SJCRH30 (cell line): Measurements from ENCODE around the gene FAM110A. TPM values are rescaled to one million over a fixed set of nuclear protein-coding genes. Genes with fewer than 3 reads are reported as not detected.
"Not testable (repeated sequence)": the region's sequence is repeated elsewhere in the genome, so short reads cannot be mapped to it uniquely, and the experiment has no call there.

Experiments
- DNase-seq, 2 experiments: peaks; one replicate each; pipeline ENCODE4 v3.0.0-alpha.2; 2015 to 2020
- H3K27ac ChIP-seq: fragments of 250-450 bp; sonication (Bioruptor Pico); 2 replicates; pipeline ENCODE4 v1.5.1; 2020; ENCODE audit warnings: mild to moderate bottlenecking, moderate library complexity
- H3K27me3 ChIP-seq: fragments of 250-450 bp; sonication (Bioruptor Pico); 2 replicates; pipeline ENCODE4 v1.5.1; 2020; ENCODE audit warnings: mild to moderate bottlenecking, moderate library complexity
- H3K36me3 ChIP-seq: fragments of 250-450 bp; sonication (Bioruptor Pico); 2 replicates; pipeline ENCODE4 v1.5.1; 2020; ENCODE audit warnings: mild to moderate bottlenecking, moderate library complexity
- H3K4me1 ChIP-seq: fragments of 250-450 bp; sonication (Bioruptor Pico); 2 replicates; pipeline ENCODE4 v1.5.1; 2020; ENCODE audit warnings: mild to moderate bottlenecking, moderate library complexity
- H3K4me3 ChIP-seq: fragments of 250-450 bp; sonication (Bioruptor Pico); 2 replicates; pipeline ENCODE4 v1.5.1; 2020; ENCODE audit warnings: mild to moderate bottlenecking, moderate library complexity
- H3K9me3 ChIP-seq: fragments of 250-450 bp; sonication (Bioruptor Pico); replicated peaks from 2 replicates; pipeline ENCODE4 v1.5.1; 2020; ENCODE audit warnings: mild to moderate bottlenecking, moderate library complexity
- total RNA-seq: library from RNA; depleted of rRNA; stranded (reverse); fragments of >200 nt; shearing (Covaris generic); gene quantifications from 2 replicates; pipeline ENCODE4 v1.2.3, GENCODE V29; 2014

The FAM110A gene
- total RNA-seq, 1 experiment from 2014 or later: 45.1 TPM

DNA sequence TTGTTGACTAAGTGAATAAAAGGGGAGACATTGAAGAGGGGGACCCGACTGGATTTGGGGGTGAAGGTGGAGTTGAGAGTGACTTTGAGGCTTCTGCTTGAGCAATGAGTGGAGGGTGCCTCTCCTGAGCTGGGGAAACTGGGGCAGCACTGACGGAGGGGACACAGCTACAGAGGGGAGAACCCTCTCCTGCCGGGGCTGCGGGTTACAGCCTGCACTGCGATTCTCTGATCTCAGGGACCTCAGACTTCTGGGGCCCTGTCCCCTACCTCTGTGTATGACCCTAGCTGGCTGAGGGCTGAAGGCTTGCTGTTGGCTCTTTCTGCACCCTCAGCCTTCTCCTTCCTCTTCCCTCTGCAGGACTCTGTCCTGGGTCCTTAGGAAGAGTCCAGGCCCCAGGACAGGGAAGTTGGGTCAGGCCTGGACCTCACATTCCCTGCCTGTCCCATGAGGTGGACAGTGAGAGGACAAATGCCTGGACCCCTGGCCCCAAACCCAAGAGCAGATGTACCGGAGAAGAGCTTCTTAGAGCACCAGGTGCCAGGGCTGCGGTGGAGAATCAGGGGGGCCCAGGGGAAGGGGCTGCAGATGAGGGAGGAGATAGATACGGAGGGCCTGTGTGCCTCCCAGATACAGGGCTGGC, 13.7 kb upstream of the FAM110A start:
- Histone ChIP-seq H3K4me3 (no peak overlapping the region), H3K4me1 (no peaks in the 10 kb centered on the region), H3K9me3 (no peaks in the 10 kb centered on the region), H3K27ac (no peak overlapping the region), H3K27me3 (no peaks in the 10 kb centered on the region), H3K36me3 (no peaks in the 10 kb centered on the region)
- no peak for DNase-seq

DNA sequence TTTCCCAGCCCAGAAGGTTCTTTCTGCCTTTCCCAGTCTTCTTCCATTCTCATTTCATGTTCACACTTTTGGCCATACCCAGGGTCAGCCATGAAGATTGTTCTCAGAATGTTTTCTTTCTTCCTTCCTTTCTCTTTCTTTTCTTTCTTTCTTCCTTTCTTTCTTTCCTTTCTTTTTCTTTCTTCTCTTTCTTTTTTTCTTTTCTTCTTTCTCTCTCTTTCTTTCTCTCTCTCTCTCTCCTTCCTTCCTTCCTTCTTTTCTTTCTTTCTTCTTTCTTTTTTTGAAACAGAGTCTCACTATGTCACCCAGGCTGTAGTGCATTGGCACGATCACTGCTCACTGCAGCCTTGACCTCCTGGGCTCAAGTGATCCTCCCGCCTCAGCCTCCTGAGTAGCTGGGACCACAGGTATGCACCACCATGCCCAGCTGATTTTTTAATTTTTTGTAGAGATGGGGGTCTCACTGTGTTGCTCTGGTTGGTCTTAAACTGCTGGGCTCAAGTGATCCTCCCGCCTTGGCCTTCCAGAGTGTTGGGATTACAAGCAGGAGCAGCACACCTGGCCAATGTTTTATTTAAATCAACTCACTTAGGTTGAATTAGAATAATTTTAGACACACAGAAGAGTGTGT, 13.1 kb upstream of the FAM110A start:
- Histone ChIP-seq H3K4me3 (no peak overlapping the region), H3K27ac (no peak overlapping the region), H3K27me3 (no peaks in the 10 kb centered on the region), H3K4me1 (no peaks in the 10 kb centered on the region), H3K36me3 (no peaks in the 10 kb centered on the region), H3K9me3 (no peaks in the 10 kb centered on the region)
- DNase-seq: no peak

DNA sequence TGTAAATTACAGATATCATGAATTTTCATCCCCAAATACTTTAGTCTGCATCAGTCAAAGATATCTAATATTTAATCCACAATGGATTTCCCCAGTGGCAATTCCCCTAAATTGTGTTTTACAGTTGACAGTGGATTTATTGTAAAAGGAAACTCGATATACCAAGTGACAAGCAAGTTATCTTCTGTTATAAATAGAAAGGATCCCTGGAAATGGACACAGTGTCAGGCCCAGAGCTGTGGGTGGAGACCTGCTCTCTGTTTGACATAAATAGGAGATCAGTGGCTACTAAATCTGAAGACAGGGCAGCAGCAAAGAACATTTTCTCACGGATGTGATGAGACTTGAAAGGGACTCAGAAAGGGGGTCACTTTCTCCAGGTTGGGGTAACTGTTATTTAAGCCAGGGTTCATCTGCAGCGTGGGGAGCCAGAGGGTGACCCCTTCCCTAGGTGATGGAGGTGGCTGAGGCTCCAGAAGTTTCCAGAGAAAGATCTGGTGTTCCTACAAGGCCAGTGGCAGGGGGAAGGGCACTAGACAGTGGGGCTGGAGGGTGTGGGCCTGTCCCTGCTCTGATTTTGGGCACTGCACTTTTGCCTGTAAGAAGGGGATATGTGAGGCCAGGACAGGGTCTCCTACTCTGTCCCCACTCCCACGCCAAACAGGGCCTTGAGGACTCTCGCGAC, 12.3 kb upstream of the FAM110A start:
- no peaks in the 10 kb centered on the region for H3K27me3 ChIP-seq
- no peak for DNase-seq
- no peak overlapping the region for H3K4me3 ChIP-seq
- no peaks in the 10 kb centered on the region for H3K9me3 ChIP-seq
- no peaks in the 10 kb centered on the region for H3K36me3 ChIP-seq
- H3K27ac ChIP-seq: no peak overlapping the region
- no peaks in the 10 kb centered on the region for H3K4me1 ChIP-seq

DNA sequence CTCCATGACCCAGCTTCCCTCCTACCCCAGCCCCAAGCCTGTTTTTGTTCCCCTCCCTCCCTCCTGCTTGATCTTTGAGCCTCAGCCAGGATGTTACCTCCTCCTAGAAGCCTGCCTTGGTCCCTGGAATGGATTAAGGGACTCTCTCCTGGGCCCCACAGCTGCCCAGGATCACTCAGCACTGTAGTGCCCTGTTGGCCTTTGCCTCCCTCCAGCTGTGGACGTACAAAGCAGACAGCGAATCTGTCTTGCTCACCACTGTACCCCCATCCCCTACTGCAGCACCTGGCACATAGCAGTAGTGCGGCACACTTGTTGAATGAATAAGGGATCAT, 11.8 kb upstream of the FAM110A start:
- H3K36me3 ChIP-seq: no peaks in the 10 kb centered on the region
- no peaks in the 10 kb centered on the region for H3K4me1 ChIP-seq
- no peak overlapping the region for H3K4me3 ChIP-seq
- H3K9me3 ChIP-seq: no peaks in the 10 kb centered on the region
- no peak overlapping the region for H3K27ac ChIP-seq
- DNase-seq: no peak
- H3K27me3 ChIP-seq: no peaks in the 10 kb centered on the region

DNA sequence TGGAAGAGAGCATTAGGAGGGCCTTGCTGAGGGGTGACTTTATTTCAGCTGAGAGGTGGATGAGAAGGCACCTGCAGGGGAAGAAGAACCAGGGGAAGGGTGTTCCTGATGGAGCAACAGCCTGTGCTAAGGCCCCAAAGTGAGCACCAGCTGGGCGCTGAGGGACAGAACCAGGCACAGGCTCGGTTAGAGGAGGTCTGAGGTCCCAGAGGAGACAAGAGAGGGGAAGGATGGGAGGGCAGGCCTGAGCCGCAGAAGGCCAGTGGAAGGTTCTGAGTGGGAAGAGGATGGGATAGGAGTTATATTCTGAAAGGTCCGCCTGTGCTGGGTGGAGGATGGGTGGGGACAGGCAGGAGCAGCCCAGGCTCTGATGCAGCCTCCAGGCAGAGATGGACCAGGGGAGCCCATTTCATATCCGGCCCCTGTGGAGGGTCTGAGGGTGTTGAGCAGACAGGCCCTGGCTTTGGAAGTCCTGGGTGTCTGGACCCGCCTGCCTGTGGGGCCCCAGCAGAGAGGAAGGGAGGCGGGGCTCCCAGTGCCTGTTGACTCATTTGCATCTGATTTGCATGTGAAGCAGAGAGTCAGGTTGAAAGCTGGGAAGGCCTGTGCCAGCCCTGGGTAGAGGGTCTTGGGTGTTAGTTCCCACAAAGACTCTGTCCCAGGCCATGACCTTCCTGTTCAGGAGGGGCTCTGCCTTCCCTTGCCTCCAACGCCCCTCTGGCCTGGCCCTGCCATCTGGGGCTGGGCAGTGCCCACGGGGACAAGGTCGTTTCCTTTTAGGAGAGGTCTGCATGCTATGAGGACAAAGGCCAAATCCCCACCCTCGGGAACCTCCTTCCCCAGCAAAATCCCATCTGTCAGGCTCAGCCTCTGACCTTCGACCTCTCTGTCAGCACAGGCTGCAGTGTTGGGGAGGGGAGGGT, 10.6 kb upstream of the FAM110A start:
- Histone ChIP-seq H3K4me1 (no peaks in the 10 kb centered on the region), H3K27me3 (no peaks in the 10 kb centered on the region), H3K36me3 (no peaks in the 10 kb centered on the region), H3K27ac (no peak overlapping the region), H3K4me3 (no peak overlapping the region), H3K9me3 (no peaks in the 10 kb centered on the region)
- no peak for DNase-seq

DNA sequence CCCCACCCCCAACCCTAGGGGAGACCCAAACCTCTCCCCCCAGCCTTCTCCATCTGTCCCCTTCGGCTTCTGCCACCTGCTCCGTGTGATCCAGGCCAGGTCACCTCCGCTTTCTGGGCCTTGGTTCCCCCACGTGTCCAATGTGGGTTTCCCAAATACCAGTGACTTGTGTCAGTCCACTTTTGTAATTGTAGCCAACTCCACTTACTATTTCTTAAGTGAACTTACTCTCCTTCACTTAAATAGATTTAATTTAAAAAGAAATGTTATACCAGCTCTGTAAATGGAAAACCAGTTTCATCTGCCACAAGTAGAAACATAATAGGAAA, 10.0 kb upstream of the FAM110A start:
- DNase-seq: no peak
- no peaks in the 10 kb centered on the region for H3K4me1 ChIP-seq
- no peak overlapping the region for H3K27ac ChIP-seq
- H3K27me3 ChIP-seq: no peaks in the 10 kb centered on the region
- no peaks in the 10 kb centered on the region for H3K9me3 ChIP-seq
- no peak overlapping the region for H3K4me3 ChIP-seq
- H3K36me3 ChIP-seq: no peaks in the 10 kb centered on the region

DNA sequence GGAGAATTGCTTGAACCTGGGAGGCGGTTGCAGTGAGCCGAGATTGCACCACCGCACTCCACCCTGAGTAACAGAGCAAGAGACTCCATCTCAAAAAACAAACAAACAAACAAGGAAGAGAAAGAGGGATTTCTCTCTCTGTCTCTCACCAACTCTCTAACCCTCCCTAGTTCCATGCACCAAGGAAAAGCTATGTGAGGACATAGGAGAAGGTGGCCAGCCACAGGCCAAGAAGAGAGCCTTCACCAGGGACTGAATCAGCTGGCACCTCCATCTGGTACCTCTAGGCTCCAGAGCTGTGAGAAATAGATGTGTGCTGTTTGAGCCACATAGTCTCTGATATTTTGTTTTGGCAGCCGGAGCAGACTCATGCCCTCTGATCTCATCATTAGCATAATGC, 9.0 kb upstream of the FAM110A start:
- Histone ChIP-seq H3K9me3 (no peaks in the 10 kb centered on the region), H3K4me3 (no peak overlapping the region), H3K4me1 (no peaks in the 10 kb centered on the region), H3K27ac (no peak overlapping the region), H3K36me3 (no peaks in the 10 kb centered on the region), H3K27me3 (no peaks in the 10 kb centered on the region)
- DNase-seq: no peak

DNA sequence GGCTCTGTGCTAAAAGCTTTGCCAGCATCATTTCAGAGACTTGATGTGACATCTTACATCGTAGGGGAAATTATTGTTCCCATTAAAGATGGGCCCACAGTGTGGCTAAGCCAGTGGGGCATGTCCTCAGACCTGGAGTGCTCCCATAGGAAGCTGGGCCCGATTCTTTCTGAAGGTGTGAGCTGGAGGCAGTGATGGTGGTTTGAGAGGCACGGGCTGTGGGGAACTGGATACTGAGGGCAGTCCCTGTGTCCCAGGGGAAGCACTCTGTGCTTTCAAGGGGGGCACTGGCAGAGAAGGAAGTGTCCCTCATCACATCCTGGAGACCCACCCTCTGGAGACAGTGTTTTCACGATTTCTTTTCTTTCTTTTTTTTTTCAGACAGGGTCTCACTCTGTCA, 8.6 kb upstream of the FAM110A start:
- Histone ChIP-seq H3K9me3 (no peaks in the 10 kb centered on the region), H3K4me1 (no peaks in the 10 kb centered on the region), H3K4me3 (no peak overlapping the region), H3K27me3 (no peaks in the 10 kb centered on the region), H3K36me3 (no peaks in the 10 kb centered on the region), H3K27ac (no peak overlapping the region)
- DNase-seq: no peak

DNA sequence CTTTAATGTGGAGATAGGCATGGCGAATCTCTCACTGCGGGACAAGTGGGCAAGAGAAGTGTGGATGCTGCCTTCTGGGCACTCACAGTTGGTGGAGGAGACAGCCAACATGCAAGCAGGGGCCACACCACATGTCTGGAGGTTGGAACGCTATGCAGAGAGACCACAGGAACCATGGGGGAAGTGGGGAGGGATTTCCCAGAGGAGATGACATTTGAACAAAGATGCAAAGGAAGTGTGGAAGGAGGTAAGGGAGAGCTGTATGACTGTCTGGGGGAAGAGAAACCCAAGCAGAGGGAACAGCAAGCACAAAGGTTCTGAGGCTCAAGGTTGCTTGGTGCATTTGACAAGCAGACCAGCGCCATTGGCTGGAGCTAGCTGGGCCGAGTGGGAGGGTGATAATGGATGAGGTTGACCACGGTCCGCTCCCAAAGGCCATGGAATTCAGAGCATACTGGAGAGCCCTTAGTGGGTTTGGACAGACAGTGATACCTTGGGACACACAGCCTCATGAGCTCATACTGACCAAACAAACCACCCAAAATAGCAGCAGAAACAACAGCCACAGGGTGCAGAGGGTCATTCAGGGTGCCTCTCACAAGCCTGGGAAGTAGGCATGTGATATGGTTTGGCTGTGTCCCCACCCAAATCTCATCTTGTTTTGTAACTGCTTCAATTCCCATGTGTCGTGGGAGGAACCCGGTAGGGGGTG, 7.6 kb upstream of the FAM110A start:
- Histone ChIP-seq H3K9me3 (no peaks in the 10 kb centered on the region), H3K36me3 (no peaks in the 10 kb centered on the region), H3K4me1 (no peaks in the 10 kb centered on the region), H3K27ac (no peak overlapping the region), H3K27me3 (no peaks in the 10 kb centered on the region), H3K4me3 (no peak overlapping the region)
- no peak for DNase-seq

DNA sequence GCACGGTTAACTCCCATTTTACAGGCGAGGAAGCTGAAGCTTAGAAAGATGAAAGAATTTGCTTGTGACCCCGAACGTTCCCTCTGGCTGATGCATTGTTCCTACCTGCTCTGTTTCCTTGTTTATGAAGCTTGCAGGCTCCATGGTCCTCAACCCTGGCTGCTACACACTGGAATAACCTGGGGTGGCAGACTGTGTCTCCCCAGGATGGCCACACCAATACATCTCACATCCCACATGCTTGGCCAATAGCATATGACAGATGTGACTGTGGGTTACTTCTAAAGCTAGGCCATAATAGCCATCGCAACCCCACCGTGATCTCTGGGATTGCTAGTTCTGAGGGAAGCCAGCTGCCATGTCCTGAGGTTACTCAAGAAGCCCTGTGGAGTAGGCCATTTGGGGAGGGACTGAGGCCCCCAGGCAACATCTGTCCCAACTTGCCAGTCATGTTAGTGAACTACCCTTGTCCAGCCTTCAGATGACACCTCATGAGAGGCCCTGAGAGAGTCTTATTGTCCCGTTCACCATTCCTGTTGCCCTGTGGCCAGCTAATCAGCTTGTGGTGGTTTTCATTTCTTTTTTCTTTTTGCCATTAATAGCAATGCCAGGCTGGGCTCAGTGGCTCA, 6.7 kb upstream of the FAM110A start:
- H3K27me3 ChIP-seq: no peaks in the 10 kb centered on the region
- peak in 1 of 2 experiments; percentile 47 for DNase-seq
- H3K4me1 ChIP-seq: no peaks in the 10 kb centered on the region
- no peak overlapping the region for H3K27ac ChIP-seq
- H3K36me3 ChIP-seq: no peaks in the 10 kb centered on the region
- no peak overlapping the region for H3K4me3 ChIP-seq
- no peaks in the 10 kb centered on the region for H3K9me3 ChIP-seq

DNA sequence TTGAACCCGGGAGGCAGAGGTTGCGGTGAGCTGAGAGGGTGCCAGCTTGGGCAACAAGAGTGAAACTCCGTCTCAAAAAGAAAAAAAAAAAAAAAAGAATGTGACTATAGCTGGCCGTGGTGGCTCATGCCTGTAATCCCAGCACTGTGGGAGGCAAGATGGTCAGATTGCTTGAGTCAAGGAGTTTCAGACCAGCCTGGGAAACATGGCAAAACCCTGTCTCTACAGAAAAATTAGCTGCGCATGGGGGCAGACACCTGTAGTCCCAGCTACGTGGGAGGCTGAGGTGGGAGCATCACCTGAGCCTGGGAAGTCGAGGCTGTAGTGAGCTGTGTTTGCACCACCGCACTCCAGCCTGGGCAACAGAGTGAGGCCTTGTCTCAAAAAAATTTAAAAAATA, 5.5 kb upstream of the FAM110A start:
- H3K9me3 ChIP-seq, H3K4me3 ChIP-seq, H3K4me1 ChIP-seq, H3K36me3 ChIP-seq, DNase-seq, H3K27me3 ChIP-seq, H3K27ac ChIP-seq: not testable (repeated sequence)

DNA sequence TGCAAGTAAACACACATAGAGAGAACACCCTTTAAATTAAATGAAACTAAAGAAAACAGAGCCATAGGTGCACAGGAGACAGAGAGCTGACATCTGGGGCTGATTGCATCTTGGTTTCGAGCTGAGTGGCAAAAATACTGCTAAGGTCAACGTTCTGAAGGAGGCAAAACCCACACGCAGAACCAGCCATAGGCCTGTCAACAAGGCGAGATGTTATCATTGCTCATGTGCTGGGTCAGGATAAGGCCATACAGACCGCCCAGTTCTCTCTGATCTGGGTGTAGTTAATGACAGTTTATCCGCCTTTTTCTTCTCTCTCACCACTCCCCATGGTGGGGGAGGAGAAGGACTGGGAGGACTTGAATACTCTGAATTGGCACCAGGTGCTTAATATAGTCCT, 4.5 kb upstream of the FAM110A start:
- no peak for DNase-seq
- no peaks in the 10 kb centered on the region for H3K9me3 ChIP-seq
- H3K4me1 ChIP-seq: no peaks in the 10 kb centered on the region
- H3K36me3 ChIP-seq: no peaks in the 10 kb centered on the region
- H3K27ac ChIP-seq: no peak overlapping the region
- H3K4me3 ChIP-seq: no peak overlapping the region
- H3K27me3 ChIP-seq: no peaks in the 10 kb centered on the region

DNA sequence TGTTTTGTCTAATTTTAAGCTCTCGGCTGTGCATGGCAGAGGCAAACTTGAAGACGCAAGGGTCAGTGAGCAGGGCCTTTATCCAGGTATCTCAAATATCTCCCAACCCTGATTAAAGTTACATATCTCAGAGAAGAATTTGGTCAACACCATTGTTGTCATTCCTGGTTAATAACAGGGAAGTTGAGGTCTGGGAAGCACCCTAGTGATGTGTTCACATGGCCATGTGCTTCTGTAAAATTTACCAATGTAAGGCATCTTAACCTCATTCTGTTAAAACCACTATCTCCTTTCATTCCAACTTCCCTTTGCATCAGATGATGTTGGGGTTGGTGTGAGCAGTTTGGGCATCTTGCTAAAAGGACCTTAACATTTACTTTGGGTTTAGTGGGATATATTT, 4.0 kb upstream of the FAM110A start:
- Histone ChIP-seq H3K9me3 (no peaks in the 10 kb centered on the region), H3K27me3 (no peaks in the 10 kb centered on the region), H3K4me3 (no peak overlapping the region), H3K36me3 (no peaks in the 10 kb centered on the region), H3K27ac (no peak overlapping the region), H3K4me1 (no peaks in the 10 kb centered on the region)
- no peak for DNase-seq

DNA sequence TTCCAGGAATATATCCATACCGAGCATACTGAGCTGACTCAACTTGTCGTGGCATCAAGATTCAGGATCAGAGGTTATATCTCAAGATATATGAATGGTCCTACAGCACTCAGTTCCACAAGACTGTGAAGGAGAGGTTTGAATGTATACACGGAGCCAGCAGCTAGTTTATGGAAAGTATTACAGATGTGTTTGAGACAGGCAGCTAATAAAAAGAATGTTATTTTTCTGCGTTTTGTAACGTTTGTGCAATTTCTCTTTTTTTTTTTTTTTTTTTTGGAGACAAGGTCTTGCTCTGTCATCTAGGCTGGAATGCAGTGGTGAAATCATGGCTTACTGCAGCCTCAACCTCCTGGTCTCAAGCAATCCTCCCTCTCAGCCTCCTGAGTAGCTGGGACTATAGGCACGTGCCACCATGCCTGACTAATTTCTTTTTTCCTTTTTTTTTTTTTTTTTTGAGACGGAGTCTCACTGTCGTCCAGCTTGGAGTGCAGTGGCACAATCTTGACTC, 3.4 kb upstream of the FAM110A start:
- H3K27ac ChIP-seq: no peak overlapping the region
- H3K9me3 ChIP-seq: no peaks in the 10 kb centered on the region
- no peaks in the 10 kb centered on the region for H3K27me3 ChIP-seq
- H3K36me3 ChIP-seq: no peaks in the 10 kb centered on the region
- H3K4me1 ChIP-seq: peaks cover under 1% of the 10 kb centered on the region
- no peak for DNase-seq
- no peak overlapping the region for H3K4me3 ChIP-seq
